ENCODE measurements around the gene PPP2R2D. TPM values are rescaled to one million over a fixed set of nuclear protein-coding genes. Genes with fewer than 3 reads are reported as not detected.

PPP2R2D gene
- total RNA-seq, 1 experiment from 2014 or later = 41.0 TPM

- Histone ChIP-seq H3K4me3 (ENCODE audit: low read depth in 2 of 2, low read length in 2 of 2) (no peak overlapping the region), H3K9me3 (ENCODE audit: control insufficient read depth, insufficient read depth, low read depth, low read length) (no peaks in the 10 kb centered on the region), H3K27me3 (ENCODE audit: control insufficient read depth, insufficient read depth, low read length) (no peaks in the 10 kb centered on the region), H3K4me1 (ENCODE audit: control insufficient read depth, insufficient read depth, low read length) (no peaks in the 10 kb centered on the region), H3K27ac (ENCODE audit: low read length) (no peak overlapping the region), H3K36me3 (ENCODE audit: control insufficient read depth, insufficient read depth, low read length) (no peaks in the 10 kb centered on the region)
- TF ChIP-seq CTCF (IDR thresholded peaks at IDR 0.05) (no peak), REST (IDR thresholded peaks at IDR 0.05; ENCODE audit: insufficient read depth in 1 of 2, low read depth in 2 of 2, low read length in 1 of 2) (no peak), SIN3A (IDR thresholded peaks at IDR 0.05; ENCODE audit: borderline replicate concordance, insufficient read depth, low read depth, low read length) (no peak), POLR2AphosphoS5 (IDR thresholded peaks at IDR 0.05; ENCODE audit: low read depth, low read length) (no peak), TCF7L2 (IDR thresholded peaks at IDR 0.05; ENCODE audit: low read depth, low read length) (no peak)
- BruUV-seq (replicated peaks) = no TSS peak
- intact Hi-C loops (cut with micrococcal nuclease; ENCODE audit: unreplicated experiment) = no loop called here
- in situ Hi-C loops (cut with HindIII; ENCODE audit: low pct_unique_long_range_greater_than_20kb, low sequenced_read_pairs) = no loop called here
- ChIA-PET POLR2A (no interaction called here), CTCF (no interaction called here)
- no peak for DNase-seq (ENCODE audit: low read depth, low spot score)
- no peak for ATAC-seq
Observed at GRCh38 chr10:131853610-131853964, 47.2 kb upstream of the PPP2R2D start.

GRCh38 chr10:131854579-131855335, 46.1 kb upstream of the PPP2R2D start:
- no TSS peak for BruUV-seq (replicated peaks)
- no peak overlapping the region for H3K27ac ChIP-seq (ENCODE audit: low read length)
- H3K36me3 ChIP-seq (ENCODE audit: control insufficient read depth, insufficient read depth, low read length) = no peaks in the 10 kb centered on the region
- TF ChIP-seq TCF7L2 (IDR thresholded peaks at IDR 0.05; ENCODE audit: low read depth, low read length) (no peak), CTCF (IDR thresholded peaks at IDR 0.05) (no peak; the same call in 1 of the 2 replicates), SIN3A (IDR thresholded peaks at IDR 0.05; ENCODE audit: borderline replicate concordance, insufficient read depth, low read depth, low read length) (no peak), REST (IDR thresholded peaks at IDR 0.05; ENCODE audit: insufficient read depth in 1 of 2, low read depth in 2 of 2, low read length in 1 of 2) (no peak)
- no peak overlapping the region for H3K4me3 ChIP-seq (ENCODE audit: low read depth in 2 of 2, low read length in 2 of 2)
- ATAC-seq = no peak
- DNase-seq (ENCODE audit: low read depth, low spot score) = no peak
- ChIA-PET CTCF (interaction anchor here (0.6 kb wide), 1 partner anchor 22 kb away, joined by 5 read pairs; no protein-coding TSS in a partner anchor), POLR2A (no interaction called here)
- peaks cover 1% of the 10 kb centered on the region; the same call in 1 of the 2 replicates for H3K27me3 ChIP-seq (ENCODE audit: control insufficient read depth, insufficient read depth, low read length)
- intact Hi-C loops (cut with micrococcal nuclease; ENCODE audit: unreplicated experiment) = no loop called here
- in situ Hi-C loops (cut with HindIII; ENCODE audit: low pct_unique_long_range_greater_than_20kb, low sequenced_read_pairs) = no loop called here
- H3K4me1 ChIP-seq (ENCODE audit: control insufficient read depth, insufficient read depth, low read length) = no peaks in the 10 kb centered on the region
- H3K9me3 ChIP-seq (ENCODE audit: control insufficient read depth, insufficient read depth, low read depth, low read length) = no peaks in the 10 kb centered on the region
